Body of pancreas (tissue), 4 donors: ENCODE measurements around the gene SLC39A7.

Source experiments
- CTCF ChIP-seq, 7 experiments: fragments of 450-650 bp in 4 of 7; fragments of 200-600 bp in 3 of 7; sonication (generic) in 3 of 7; IDR thresholded peaks; one replicate each; pipeline ENCODE4 v1.5.1; 2016 to 2019; ENCODE audit warnings: antibody characterized with exemption in 7 of 7
- POLR2A ChIP-seq, 3 donors: fragments of 450-650 bp; IDR thresholded peaks; one replicate each; pipeline ENCODE4 v1.6.1; 2016; ENCODE audit warnings: antibody characterized with exemption in 3 of 3, mild to moderate bottlenecking in 2 of 3

DNA sequence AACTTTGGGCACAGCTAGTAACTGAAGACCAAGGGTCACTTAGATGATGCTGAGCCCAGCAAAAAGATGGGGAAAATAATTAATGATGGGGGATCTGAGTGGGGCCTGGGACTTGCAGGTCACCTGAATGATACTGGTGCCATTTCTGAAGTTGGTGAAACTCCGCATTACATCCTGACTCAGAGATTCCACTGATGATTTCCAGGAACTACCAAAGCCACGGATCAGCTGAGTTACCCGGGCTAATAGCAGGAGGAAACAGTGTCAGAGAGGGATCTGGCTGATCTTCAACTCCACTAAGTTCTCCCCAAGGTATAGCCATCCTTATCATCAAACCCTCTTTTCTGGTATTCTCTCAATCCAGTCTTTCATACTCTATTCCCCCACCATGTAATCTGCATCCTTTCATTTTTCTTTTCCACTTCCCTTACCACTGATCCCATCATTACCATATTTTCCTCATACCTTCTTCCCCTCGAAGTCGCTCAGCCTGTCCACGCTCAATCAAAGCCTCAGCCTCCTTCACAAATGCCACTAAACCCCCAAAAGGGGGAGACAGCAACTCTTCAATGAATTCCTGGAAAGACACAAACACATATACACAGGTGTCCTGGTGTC lies 50.8 kb downstream of the SLC39A7 start:
- TF ChIP-seq CTCF (IDR thresholded peaks at IDR 0.05) (no peak), POLR2A (IDR thresholded peaks at IDR 0.05) (no peak)
